Heart right ventricle (tissue), 16 donors: ENCODE measurements around the gene ALLC. TPM values are rescaled to one million over a fixed set of nuclear protein-coding genes. Genes with fewer than 3 reads are reported as not detected.

Experiments used
- ATAC-seq, 8 donors: fragments of 200-7000 bp; cut with Tn5 transposase; one replicate each; pipeline ENCODE4 v1.9.1; 2020; ENCODE audit warnings: mild to moderate bottlenecking in 8 of 8, moderate library complexity in 8 of 8, moderate number of reproducible peaks in 1 of 8
- DNase-seq, 2 donors: peaks; one replicate each; pipeline ENCODE4 v3.0.0-alpha.2; 2020
- H3K27ac ChIP-seq, 10 donors: fragments of 200-600 bp; sonication (generic) in 2 of 10; one replicate each; pipeline versions ENCODE4 v1.5.0 to v1.8.0; 2020 to 2022; ENCODE audit warnings: mild to moderate bottlenecking in 3 of 10
- H3K27me3 ChIP-seq, 7 donors: fragments of 200-600 bp; one replicate each; pipeline ENCODE4 v1.8.0; 2021 to 2022; ENCODE audit warnings: mild to moderate bottlenecking in 2 of 7
- H3K36me3 ChIP-seq, 9 donors: fragments of 200-600 bp; sonication (generic) in 1 of 9; one replicate each; pipeline versions ENCODE4 v1.5.0 to v1.8.0; 2020 to 2022; ENCODE audit warnings: mild to moderate bottlenecking in 2 of 9
- H3K4me1 ChIP-seq, 9 donors: fragments of 200-600 bp; sonication (generic) in 1 of 9; one replicate each; pipeline versions ENCODE4 v1.5.0 to v1.8.0; 2020 to 2022; ENCODE audit warnings: mild to moderate bottlenecking in 4 of 9
- H3K4me3 ChIP-seq, 10 donors: fragments of 200-600 bp; sonication (generic) in 2 of 10; one replicate each; pipeline versions ENCODE4 v1.5.0 to v1.8.0; 2020 to 2022; ENCODE audit warnings: mild to moderate bottlenecking in 7 of 10, moderate library complexity in 2 of 10
- H3K9me3 ChIP-seq, 11 donors: fragments of 200-600 bp in 10 of 11; sonication (generic) in 2 of 11; one replicate each; pipeline versions ENCODE4 v1.5.0 to v1.8.0; 2013 to 2022; ENCODE audit warnings: mild to moderate bottlenecking in 2 of 11, control low read depth in 1 of 11, moderate library complexity in 1 of 11
- CTCF ChIP-seq, 9 donors: fragments of 200-600 bp; sonication (generic) in 2 of 9; IDR thresholded peaks; one replicate each; pipeline versions ENCODE4 v1.5.0 to v1.8.0; 2021 to 2022; ENCODE audit warnings: antibody characterized with exemption in 9 of 9, mild to moderate bottlenecking in 5 of 9, moderate library complexity in 1 of 9
- WGBS, 2 donors: extraction: QIAGEN DNeasy Blood & Tissue Kit; methylation state at CpG; one replicate each; pipeline ENCODE4 v1.1.7; 2013; ENCODE audit warnings: inconsistent platforms in 1 of 2; 5-methylcytosine and 5-hydroxymethylcytosine counted together
- intact Hi-C, 10 donors: fragments of 100-400 bp; cut with DNase I; formaldehyde crosslinking; loops; one replicate each; pipeline versions ENCODE4 v1.11.1 to v1.14.2; 2022
- polyA plus RNA-seq, 2 donors: library from polyadenylated mRNA; stranded (reverse); fragments of 200-250 nt; gene quantifications; one replicate each; pipeline ENCODE4 v1.2.3, GENCODE V29; 2013
- total RNA-seq, 10 donors: library from RNA; stranded (reverse); fragmentation: NEBNext Ultra II Directional in 3 of 10; extraction: Animal tissue kit (Norgen Biotek cat#: 25700) in 3 of 10; gene quantifications; one replicate each; pipeline versions ENCODE4 v1.2.1 to v1.2.4, GENCODE V29; 2021 to 2023
- donor health status: Arrhythmogenic right ventricular cardiomyopathy.
- donor health status: ischemic (EF 13 %, LVEDD 7.1; RV severe dilation, severe dysfunction).
- donor health status: healthy with polysubstance abuse.
- donor health status: DM: no; HTN: yes; CAD: no.
- donor health status: DM: no; HTN: no; CAD: no.
- donor health status: ischemic (EF 25% LVEDD 6.9; RV normal size, moderate dysfunction).
- donor health status: ischemic (EF 25% LVEDD 5.7; RV mildly dilated, moderate dysfunction).
- donor health status: healthy.
- donor health status: DM: yes; HTN: yes; CAD: no.
- donor health status: Ischemic cardiomyopathy.
- donor health status: ischemic (EF 35%, LVEDD 5.7; RV mildly dilated, moderate dysfunction).
- donor health status: nonischemic (EF 11% LVEDD 7.7; RV severe dilation, severe dysfunction).
- donor health status: DM: yes; HTN: yes; CAD: no.
- donor health status: PGD.
- donor health status: ischemic (EF 29% LVEDD 5.4; RV normal size, mild dysfunction).
- donor health status: nonischemic (EF 23%, LVEDD 6.1; RV moderate dilation, normal function).

ALLC gene
- total and polyA plus RNA-seq, 12 donors: 0.59 TPM; not detected in 11

DNA sequence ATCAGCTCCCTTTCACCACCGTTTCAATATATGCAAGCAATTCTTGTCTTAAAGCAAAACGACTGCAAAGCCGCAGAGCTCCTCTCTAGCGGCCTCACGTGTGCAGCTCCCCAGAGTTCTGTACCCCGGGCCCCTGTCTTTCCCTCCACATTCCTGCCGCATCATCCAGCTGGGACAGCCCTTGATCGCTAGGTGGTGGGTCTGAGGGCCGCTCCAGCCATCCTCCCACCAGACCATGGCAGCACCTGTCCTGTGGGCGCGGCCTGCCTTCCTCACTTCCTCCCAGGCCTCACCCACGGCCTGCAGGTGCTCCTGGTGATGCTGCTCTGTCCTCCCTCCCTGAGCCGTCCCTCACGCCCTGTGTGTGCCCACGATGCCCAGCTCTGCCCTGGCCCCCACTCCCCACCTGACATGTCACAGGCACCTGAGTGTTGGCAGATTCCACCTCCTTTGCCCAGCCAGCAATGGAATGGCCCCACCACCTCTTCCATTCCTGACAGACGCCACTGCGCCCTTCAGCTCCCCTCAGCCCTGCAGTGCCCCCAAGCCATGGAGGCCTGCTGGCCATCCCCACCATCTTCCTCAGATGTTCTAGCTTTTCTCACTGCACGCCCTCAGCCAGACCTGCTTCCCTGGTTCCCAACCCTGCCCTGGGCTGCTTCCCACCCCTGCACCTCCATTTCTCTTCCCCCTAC, 15.3 kb upstream of the ALLC start:
- no peaks in the 10 kb centered on the region for H3K36me3 ChIP-seq
- no peak overlapping the region for H3K4me3 ChIP-seq
- DNase-seq: peak in 1 of 2 donors; percentile 2
- H3K27ac ChIP-seq: no peak overlapping the region
- WGBS, 2 donors: 80 to 84% methylated on average over 18 of the region's 18 CpGs
- no peaks in the 10 kb centered on the region for H3K4me1 ChIP-seq
- intact Hi-C loops: loop anchor here in 2 of 10 donors (10.0 kb wide), 2 partner anchors 48 to 218 kb away; partner anchors contain the start of gene COLEC11 (in 1 of the 2)
- ATAC-seq: peak in 2 of 8 donors; percentile 13 to 46
- no peaks in the 10 kb centered on the region for H3K27me3 ChIP-seq
- TF ChIP-seq CTCF (IDR thresholded peaks at IDR 0.05): no peak
- no peaks in the 10 kb centered on the region for H3K9me3 ChIP-seq

- intact Hi-C loops: loop anchor here in 2 of 10 donors (10.0 kb wide), 2 partner anchors 49 to 219 kb away; partner anchors contain the start of gene COLEC11 (in 1 of the 2)
- H3K4me3 ChIP-seq: no peak overlapping the region
- no peak overlapping the region for H3K27ac ChIP-seq
- H3K36me3 ChIP-seq: no peaks in the 10 kb centered on the region
- TF ChIP-seq CTCF (IDR thresholded peaks at IDR 0.05): no peak
- H3K4me1 ChIP-seq: no peaks in the 10 kb centered on the region
- H3K27me3 ChIP-seq: no peaks in the 10 kb centered on the region
- DNase-seq (no peak), ATAC-seq (no peak)
- no peaks in the 10 kb centered on the region for H3K9me3 ChIP-seq
- 92 to 94% methylated on average over 48 of the region's 48 CpGs for WGBS, 2 donors
Measured at GRCh38 chr2:3643371-3644245, 14.4 kb upstream of the ALLC start.

DNA sequence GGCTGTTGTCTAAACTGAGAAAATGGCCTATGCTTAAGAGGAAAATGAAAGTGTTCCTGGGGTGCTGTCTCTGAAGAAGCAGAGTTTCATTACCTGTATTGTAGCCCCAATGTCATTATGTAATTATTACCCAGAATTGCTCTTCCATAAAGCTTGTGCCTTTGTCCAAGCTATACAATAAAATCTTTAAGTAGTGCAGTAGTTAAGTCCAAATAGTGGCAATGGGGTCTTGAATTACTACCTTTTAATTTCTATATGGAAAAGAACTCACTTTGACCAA, 13.8 kb upstream of the ALLC start:
- intact Hi-C loops: loop anchor here in 2 of 10 donors (10.0 kb wide), 2 partner anchors 49 to 219 kb away; partner anchors contain the start of gene COLEC11 (in 1 of the 2)
- no peak for TF ChIP-seq CTCF (IDR thresholded peaks at IDR 0.05)
- no peaks in the 10 kb centered on the region for H3K36me3 ChIP-seq
- DNase-seq (no peak), ATAC-seq (no peak)
- no peak overlapping the region for H3K4me3 ChIP-seq
- H3K9me3 ChIP-seq: no peaks in the 10 kb centered on the region
- no peak overlapping the region for H3K27ac ChIP-seq
- H3K27me3 ChIP-seq: no peaks in the 10 kb centered on the region
- no peaks in the 10 kb centered on the region for H3K4me1 ChIP-seq

GRCh38 chr2:3644891-3645605, 13.0 kb upstream of the ALLC start:
- H3K36me3 ChIP-seq: no peaks in the 10 kb centered on the region
- no peak for DNase-seq
- no peaks in the 10 kb centered on the region for H3K9me3 ChIP-seq
- H3K4me1 ChIP-seq: no peaks in the 10 kb centered on the region
- H3K27me3 ChIP-seq: no peaks in the 10 kb centered on the region
- no peak overlapping the region for H3K4me3 ChIP-seq
- intact Hi-C loops: loop anchor here in 2 of 10 donors (10.0 kb wide), 2 partner anchors 50 to 220 kb away; partner anchors contain the start of gene COLEC11 (in 1 of the 2)
- no peak for TF ChIP-seq CTCF (IDR thresholded peaks at IDR 0.05)
- no peak overlapping the region for H3K27ac ChIP-seq
- no peak for ATAC-seq
- WGBS, 2 donors: 85 to 87% methylated on average over 15 of the region's 15 CpGs
